ENCODE results near the gene PYCARD.

DNA sequence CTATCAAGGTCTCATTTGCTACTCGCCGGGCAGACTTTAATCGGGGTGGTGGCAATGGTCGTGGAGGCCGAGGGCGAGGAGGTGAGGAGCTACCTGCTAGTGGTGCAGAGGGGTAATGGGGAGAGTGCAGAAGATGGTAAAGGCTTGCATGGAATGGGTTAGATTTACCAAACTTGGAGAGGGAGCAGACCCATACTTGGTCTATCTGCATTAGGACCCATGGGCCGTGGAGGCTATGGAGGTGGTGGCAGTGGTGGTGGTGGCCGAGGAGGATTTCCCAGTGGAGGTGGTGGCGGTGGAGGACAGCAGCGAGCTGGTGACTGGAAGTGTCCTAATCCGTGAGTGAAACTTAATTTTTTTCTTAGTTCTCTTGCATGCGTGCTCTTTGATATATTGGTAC is 12.5 kb downstream of the PYCARD start:
- TF ChIP-seq, protein P1, sequence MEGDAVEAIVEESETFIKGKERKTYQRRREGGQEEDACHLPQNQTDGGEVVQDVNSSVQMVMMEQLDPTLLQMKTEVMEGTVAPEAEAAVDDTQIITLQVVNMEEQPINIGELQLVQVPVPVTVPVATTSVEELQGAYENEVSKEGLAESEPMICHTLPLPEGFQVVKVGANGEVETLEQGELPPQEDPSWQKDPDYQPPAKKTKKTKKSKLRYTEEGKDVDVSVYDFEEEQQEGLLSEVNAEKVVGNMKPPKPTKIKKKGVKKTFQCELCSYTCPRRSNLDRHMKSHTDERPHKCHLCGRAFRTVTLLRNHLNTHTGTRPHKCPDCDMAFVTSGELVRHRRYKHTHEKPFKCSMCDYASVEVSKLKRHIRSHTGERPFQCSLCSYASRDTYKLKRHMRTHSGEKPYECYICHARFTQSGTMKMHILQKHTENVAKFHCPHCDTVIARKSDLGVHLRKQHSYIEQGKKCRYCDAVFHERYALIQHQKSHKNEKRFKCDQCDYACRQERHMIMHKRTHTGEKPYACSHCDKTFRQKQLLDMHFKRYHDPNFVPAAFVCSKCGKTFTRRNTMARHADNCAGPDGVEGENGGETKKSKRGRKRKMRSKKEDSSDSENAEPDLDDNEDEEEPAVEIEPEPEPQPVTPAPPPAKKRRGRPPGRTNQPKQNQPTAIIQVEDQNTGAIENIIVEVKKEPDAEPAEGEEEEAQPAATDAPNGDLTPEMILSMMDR (optimal IDR thresholded peaks at IDR 0.05 in 1 of 3, IDR thresholded peaks at IDR 0.05 in 1 of 3, conservative IDR thresholded peaks at IDR 0.05 in 1 of 3; ENCODE audit: extremely low read depth in 1 of 3, insufficient read depth in 2 of 3, low read length in 3 of 3) = no peak
- no peak for TF ChIP-seq EZH2 (IDR thresholded peaks at IDR 0.05; ENCODE audit: low read length)

Measured in keratinocyte (primary cell).